Epithelial cell of proximal tubule (primary cell): ENCODE data around the gene FAM222A. TPM values are rescaled to one million over a fixed set of nuclear protein-coding genes. Genes with fewer than 3 reads are reported as not detected.
A peak's percentile ranks its signal among the peaks of the same experiment; 100 is the strongest.

Source experiments
- DNase-seq: peaks from one replicate; pipeline ENCODE4 v3.0.0-alpha.2; 2011; ENCODE audit warnings: low read depth
- H3K4me3 ChIP-seq: 2 replicates; pipeline ENCODE4 v1.5.1; 2011; ENCODE audit warnings: low read depth, mild to moderate bottlenecking, low read length
- total RNA-seq: library from RNA; depleted of rRNA; stranded (reverse); fragments of >200 nt; gene quantifications from 2 replicates; pipeline ENCODE4 v1.2.3, GENCODE V29; 2015
- TF ChIP-seq, protein P1 (sequence below): conservative IDR thresholded peaks from 2 replicates; pipeline ENCODE4 v1.5.1; 2012; ENCODE audit warnings: low read depth, mild to moderate bottlenecking, low read length

The FAM222A gene
- total RNA-seq, 1 donor from 2014 or later = 0.52 TPM

DNA sequence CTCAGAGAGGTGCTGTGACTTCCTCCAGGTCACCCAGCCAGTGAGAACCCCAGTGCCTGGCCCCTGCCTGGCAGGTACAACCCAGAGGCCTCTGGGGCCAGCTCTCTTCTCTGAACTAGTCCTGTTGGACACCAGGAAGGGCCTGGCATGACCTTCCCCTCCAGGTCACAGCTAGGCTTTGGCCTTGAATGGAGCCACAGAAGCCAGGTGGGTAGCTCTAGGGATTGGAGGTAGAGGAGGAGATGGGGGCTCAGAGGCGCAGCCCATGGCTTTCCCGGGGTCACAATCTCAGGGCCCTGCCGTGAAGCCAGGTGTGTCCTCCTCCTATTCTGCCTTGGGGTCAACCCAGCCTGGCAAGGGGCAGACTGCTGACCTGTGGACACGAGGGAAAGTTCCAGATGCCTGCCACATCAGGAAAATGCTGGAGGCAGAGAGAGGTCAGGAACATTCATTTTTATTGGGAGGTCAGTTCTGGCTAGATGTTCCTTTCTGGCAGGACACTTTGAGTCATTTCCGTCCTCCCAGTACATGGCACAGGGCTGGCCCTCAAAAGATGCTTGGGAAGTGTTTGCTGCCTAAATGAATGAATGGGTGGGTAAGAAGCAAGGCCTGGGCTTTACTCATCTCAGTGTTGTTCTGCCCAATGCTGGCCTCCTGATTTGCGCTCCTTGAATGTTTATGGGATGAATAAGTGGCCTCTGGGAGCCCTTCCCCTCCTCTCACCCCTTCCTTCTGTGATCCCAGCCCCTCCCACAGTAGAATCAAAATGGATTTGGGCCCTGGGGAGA, 25.4 kb downstream of the FAM222A start:
- TF ChIP-seq, protein P1, sequence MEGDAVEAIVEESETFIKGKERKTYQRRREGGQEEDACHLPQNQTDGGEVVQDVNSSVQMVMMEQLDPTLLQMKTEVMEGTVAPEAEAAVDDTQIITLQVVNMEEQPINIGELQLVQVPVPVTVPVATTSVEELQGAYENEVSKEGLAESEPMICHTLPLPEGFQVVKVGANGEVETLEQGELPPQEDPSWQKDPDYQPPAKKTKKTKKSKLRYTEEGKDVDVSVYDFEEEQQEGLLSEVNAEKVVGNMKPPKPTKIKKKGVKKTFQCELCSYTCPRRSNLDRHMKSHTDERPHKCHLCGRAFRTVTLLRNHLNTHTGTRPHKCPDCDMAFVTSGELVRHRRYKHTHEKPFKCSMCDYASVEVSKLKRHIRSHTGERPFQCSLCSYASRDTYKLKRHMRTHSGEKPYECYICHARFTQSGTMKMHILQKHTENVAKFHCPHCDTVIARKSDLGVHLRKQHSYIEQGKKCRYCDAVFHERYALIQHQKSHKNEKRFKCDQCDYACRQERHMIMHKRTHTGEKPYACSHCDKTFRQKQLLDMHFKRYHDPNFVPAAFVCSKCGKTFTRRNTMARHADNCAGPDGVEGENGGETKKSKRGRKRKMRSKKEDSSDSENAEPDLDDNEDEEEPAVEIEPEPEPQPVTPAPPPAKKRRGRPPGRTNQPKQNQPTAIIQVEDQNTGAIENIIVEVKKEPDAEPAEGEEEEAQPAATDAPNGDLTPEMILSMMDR = no peak
- DNase-seq = no peak
- no peak overlapping the region for H3K4me3 ChIP-seq

DNA sequence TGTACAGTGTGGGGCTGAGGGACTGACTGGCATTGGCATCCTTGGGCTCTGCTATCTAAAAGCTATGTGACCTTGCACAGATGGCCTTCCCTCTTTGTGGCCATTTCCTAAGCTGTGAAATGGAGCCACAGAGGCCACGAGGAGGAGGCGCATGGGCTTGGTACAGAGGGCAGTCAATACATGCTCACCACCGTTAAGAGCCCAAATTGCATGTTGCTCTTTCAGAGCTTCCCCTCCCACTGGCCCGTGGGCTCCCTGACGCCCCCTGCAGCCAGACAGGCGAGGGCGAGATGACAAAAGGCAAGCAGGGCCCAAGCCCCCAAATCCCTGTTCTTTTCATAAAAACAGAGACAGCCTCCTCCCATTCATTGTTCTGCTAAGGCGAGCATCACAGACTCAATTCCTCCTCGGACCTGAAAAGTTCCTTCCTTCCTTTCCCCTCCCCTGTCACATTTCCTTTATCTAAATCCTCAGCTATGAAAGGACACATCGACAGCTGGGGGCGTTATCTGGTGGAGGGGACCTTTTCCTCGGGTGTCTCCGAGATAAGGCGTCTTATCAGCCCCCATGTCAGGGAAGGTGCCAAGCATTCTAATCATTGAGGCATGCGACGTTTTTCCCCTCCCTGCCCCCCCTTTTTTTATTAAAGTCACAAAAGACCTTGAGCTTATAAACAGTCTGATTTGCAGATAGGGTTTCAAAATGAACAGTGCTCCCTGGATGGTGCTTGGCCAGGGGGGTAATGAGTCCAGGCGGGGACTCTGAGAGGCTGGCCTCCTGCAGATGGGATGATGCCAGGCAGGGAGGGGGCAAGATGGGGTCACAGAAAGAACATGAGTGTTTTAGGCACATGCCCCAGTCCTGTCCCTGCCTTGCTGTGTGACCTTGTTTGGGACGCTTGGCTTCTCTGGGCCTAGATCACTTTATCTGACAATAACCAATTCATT, 26.4 kb downstream of the FAM222A start:
- TF ChIP-seq, protein P1 = peak; percentile 31
- no peak for DNase-seq
- no peak overlapping the region for H3K4me3 ChIP-seq

DNA sequence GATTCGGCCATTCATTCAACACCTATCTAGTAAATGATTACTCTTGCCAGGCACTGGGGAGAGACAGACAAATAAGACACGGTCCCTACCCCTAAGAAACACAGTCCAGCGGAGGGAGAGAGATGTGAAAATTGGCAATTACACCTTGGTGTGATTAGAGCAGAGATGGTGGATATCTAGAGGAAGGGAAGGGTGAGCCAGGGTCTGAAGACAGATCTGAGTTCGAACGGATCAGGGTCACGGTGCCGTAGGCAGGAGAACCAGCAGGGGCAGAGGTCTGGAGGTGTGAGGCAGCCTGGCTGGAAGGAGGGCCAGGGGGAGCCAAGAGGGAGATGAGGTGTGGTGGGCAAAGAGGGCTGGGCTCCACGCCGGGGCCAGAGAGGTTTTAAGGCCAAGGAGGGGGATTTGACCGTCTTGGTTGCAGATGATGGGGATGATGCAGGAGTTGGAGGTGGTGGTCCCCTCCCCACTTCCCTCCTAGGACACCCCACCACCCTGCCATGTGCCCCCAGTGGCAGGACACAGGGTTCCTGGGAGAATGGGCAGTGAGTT, 27.1 kb downstream of the FAM222A start:
- DNase-seq = no peak
- TF ChIP-seq, protein P1 = no peak
- no peak overlapping the region for H3K4me3 ChIP-seq

DNA sequence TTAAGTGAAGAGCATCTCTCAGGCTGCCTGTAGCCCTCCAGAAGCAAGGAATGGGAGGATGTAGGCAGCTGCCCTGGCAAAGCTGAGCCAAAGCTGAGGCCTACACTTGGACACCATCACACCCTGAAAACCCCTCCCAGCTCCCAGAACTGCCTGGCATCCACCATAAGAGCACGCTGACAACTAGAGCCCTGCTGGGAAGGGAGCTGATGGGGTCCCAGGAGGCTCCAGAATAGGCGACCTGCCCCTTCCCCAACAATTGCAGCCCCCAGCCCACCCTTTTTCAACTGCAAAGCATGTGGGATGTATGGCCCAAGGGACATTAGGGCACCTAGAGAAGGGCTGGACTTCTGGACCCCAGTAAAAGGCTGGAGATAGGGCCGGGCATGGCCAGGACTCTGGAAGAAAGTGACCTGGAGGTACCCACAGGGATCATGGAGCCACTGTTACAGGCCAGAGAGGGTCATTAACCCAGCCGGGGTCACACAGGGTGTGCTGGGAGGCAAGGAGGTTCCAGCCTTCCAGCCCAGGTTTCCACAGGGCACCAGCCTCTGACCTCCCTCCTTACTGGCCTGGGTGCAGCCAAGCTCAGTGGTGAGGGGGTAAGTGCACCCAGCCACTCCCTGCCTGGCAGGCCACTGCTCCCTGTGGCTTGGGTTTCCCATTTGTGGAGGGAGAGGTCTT, 27.8 kb downstream of the FAM222A start:
- DNase-seq = no peak
- TF ChIP-seq, protein P1 = no peak
- no peak overlapping the region for H3K4me3 ChIP-seq

DNA sequence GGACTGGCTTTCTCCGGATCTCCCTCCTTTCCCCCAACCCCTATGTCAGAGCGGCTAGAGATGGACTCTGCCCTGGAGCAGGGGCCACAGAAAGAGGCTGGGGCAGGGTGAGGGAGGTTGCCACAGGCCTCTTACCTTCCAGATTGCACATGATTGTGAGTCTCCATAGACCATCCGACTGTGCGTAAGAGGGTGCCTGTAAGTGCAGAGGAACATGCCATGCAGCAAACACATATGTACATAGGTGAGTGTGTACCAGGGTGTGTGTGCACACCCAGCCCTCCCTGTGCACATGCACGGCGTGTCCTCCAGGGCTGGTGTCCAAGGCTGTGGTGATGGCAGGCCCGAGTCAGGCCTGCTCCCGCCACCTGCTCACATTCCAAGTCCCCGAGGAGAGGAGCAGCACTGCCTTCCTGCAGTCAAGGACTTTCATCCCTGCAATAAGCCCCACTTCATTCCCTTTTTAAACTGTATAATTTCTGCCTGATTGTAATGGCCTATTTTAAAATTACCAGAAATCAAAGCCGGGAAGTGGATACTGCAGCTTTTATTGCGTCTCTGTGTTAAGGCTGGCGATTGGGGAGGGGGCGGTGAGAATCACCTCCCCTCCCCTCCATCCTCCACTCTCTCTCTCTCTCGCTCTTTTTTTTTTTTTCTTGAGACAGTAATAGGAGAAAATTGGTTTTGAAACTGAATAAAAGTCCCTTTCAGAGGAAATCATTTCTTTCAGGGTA, 28.5 kb downstream of the FAM222A start:
- TF ChIP-seq, protein P1 = no peak
- H3K4me3 ChIP-seq = no peak overlapping the region
- DNase-seq = no peak
